Stimulated activated CD8-positive, alpha-beta memory T cell treated with anti-CD3 and anti-CD28 coated beads, Interleukin-7, amount 100 ng/mL, for 1 hour (primary cell): ENCODE data around the gene TOLLIP.

Experiments
- DNase-seq, 2 donors: peaks; one replicate each; pipeline ENCODE4 v3.0.0-alpha.2; 2020; ENCODE audit warnings: low read depth in 2 of 2

The TOLLIP gene

DNA sequence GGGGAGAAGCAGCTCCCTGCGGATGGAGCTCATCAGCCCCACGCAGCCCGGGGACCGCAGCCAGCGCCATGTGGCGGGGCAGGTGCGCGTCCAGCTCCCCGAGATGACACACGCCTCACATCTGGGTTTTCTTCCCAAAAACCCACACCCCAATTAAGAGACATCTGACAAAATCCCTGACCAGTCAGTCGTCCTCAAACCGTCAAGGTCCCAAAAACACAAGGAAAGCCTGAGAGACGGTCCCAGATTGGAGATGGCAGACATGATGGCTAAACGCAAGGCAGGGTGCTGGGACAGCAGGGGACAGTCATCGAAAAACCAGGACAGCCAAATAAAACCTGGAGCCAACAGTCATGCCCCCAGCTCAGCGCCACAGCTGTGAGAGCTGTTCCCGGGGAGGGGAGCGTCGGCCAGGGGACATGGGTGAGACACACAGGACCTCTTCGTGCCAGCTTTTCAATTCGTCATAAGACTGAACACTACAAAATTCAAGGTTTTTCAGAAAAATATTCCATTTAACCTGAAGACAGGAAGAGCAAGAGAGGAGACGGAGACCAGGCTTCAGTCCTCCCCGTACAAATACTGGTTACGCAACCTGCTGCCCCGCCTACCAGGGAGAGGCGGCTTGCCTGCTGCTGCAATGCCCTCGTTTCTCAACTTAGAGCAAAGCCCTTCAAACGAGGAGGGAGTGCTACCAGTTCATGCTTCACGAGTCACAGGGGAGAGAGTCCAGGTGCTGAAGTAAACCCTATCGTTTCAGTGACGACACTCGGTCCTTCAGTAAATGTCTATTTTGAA is 10.5 kb downstream of the TOLLIP start:
- DNase-seq, result no peak

DNA sequence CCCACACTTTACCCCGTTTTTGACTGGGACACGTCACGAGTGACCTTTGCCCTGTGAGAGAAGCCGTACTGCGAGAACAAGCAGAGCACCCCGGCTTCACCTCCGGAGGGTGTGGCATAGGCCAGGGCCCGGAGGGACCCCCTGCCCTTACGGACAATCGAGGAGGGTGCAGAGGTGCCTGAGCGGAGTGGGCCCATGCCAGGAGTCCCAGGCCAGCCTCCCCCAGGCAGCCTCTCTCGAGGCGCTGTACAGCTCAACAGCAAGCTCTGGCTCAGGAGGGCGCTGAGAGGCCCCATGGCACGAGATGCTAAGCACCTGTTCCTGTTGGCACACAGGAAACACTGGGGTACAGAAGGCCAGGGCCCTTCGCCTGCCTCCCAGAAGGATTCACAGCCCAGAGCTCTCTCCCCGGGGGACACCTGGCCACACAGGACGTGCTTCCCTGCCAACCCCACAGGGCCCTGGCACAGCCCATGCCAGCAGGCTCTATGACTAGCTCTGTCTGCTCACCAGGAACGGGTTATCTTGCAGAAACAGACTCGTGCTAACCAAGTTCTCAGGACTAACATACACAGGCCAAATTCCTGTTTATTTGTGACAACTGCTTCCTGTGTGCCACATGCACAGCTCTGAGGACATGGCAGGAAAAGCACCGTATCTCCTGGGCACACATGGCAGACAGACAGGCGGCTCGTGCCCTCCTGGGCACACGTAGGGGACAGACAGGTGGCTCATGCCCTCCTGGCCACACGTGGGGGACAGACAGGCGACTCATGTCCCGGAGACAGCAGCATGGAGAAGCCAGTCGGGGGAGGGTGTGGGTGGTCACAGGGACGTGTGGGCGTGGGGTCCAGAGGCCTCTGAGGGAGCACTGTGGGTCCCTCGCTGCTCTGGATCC is 11.6 kb downstream of the TOLLIP start:
- DNase-seq, result no peak

DNA sequence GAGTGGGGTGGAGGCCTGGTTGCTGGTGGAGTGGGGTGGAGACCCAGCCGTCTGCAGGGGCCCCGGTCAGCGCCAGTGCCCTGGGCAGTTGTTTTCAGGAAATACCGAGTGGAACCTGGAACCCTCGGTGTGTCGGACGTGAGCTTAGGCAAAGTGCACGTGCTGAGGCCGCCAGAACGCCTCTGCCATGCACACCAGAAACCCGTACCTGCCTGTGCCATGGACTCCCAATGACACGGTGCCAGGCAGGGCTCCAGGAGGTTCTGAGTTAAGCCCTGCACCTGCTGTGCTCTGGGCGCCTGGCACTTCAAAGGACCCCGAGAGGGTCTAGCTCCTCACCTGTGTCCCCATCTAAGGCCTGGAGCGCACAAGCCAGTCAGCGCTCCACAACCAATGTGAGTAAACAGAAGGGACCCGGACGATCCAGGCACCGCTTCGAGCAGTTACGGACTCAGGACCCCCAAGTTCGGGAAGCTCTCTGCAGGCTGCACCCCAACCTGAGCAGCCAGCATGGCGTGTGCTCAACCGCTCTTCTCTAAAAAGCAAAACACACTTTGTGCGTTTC is 12.3 kb downstream of the TOLLIP start:
- DNase-seq, result no peak

DNA sequence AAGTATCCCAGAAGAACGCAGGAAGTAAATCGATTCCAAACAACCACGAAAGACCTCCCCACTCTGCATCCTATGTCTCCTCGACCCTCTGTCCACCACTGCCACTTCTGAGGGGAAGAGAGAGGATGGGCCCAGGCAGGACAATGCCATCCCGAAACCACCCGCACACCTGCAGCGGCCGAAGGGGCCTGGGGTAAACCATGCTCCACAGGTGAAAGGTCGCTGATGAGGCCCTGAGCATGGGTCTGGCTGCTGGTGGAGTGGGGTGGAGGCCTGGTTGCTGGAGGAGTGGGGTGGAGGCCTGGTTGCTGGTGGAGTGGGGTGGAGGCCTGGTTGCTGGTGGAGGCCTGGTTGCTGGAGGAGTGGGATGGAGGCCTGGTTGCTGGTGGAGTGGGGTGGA is 13.1 kb downstream of the TOLLIP start:
- DNase-seq, result no peak

DNA sequence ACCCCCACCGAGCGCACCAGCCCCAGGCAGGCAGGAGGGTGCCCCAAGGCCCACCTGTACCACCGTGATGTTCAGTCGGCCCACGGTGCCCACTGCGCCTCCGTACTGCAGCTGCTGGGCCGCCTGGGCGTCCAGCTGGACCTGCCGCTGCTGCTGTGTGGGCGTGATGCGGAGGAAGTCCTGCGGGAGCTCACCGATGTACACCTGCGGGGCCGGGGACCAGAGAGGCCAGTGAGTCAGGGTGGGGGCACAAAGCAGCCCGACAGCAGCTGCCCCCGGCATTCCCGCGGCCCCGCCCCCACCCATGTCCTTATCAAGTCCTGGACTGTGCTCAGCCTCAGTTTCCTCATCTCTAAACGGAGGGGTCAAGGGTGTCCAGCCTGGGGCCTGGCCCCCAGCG is 13.8 kb downstream of the TOLLIP start:
- no peak for DNase-seq

DNA sequence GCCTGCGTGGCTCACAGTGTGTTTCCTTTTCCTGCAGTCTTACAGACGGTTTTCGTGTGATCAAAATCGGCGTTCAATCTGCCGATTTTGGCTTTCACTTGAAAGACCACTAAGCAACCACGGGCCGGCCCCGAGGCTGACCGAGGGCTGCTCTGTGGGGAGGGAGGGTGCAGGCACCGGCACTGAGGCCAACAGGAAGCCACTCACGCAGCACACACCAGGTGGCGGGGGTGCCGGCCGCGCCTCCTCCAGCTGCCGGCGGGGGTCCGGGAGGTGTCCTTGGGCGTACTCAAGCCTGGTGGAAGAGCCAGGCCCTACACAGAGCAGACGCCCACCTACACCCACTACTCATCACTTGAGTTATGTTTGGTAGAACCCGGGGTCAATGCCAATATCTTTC is 14.3 kb downstream of the TOLLIP start:
- no peak for DNase-seq

DNA sequence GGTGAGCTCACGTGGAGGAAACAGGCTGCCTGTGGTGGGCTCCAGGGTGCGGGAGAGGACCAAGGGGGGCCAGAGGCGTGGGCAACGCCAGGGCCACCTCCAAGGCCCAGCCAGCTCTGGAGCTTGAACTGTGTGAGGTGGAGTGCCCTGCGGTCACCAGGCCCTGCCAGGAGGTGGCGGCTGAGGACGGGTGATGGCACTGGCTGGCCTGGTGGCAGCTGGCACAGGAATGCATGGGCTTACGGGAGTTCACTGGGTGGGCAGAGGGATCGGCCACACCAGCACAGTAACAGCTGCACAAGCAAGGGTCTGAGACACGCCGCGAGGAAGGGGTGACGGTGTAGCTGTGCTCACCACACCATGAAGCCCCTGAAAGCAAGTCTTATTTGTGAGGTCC is 15.8 kb downstream of the TOLLIP start:
- DNase-seq, result no peak

DNA sequence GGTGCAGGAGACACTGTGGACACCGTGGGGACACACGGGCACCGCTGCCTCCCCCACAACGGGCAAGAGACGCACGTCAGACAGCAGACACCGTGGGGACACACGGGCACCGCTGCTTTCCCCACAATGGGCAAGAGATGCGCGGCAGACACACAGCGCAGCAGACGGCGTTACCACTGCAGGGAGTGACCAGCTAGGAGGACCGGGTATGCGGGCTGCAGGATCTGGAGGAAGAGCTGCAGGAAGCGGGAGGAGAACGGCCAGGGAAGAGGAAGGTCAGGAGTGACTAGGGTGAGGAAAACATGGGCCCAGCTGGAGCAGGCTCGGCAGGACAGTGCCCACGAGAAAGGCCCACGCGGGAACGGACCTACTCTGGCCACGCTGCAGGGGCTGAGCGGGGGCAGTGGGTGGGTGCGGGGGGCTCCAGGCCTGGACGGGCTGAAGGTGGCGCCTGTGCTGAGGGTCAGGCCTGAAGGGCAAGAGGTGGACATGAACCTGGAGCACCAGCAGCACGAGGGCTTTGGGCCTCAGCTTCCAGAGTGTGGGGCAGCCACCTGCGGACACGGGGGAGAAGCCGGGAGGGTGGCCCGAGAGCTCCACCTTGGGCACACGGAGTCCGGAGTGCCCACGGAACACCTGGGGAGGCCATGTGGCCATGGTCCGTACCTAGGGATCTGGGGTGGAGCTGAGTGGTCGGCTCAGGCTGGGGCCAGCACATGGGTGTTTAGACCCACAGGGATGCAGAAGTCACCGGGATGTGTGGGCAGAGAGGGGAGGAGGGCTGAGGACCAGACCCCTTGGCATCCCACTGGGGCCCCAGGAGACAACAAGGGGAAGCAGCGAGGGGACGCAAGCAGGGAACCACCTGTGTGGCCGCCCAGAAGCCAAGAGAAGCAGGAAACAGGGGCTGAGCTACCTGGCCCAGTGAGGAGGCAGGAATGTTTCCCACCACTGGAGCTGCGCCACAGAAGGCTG is 16.5 kb downstream of the TOLLIP start:
- DNase-seq, result no peak

DNA sequence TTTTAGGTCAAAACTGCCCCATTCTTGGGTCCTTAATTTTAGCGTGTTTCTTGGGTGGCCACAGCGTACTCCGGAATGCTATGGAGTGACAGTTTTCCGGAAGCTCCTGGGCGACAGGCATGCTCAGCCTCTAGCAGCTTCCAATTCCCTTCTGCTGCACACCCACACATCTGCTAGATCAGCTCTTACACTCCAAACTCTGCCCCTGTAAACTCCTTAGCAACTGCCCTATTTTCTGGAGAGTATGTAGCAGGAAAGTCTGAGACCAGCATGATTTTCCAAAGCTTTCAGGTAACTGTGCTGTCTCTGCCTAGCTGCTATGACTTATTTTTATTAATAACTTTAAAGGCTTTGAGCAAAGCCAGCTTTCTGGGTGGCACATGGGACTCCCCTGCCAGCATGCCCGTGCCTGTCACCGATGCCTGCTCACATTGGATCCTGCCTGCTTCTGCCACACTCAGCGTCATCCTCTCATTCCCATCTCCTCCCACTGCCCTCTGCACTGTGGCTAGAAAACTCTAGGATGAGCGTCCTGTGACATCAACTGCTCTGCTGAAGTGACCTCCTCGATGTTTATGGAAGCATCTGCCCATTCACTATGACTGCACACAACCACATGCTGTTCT is 17.3 kb downstream of the TOLLIP start:
- DNase-seq, result no peak

DNA sequence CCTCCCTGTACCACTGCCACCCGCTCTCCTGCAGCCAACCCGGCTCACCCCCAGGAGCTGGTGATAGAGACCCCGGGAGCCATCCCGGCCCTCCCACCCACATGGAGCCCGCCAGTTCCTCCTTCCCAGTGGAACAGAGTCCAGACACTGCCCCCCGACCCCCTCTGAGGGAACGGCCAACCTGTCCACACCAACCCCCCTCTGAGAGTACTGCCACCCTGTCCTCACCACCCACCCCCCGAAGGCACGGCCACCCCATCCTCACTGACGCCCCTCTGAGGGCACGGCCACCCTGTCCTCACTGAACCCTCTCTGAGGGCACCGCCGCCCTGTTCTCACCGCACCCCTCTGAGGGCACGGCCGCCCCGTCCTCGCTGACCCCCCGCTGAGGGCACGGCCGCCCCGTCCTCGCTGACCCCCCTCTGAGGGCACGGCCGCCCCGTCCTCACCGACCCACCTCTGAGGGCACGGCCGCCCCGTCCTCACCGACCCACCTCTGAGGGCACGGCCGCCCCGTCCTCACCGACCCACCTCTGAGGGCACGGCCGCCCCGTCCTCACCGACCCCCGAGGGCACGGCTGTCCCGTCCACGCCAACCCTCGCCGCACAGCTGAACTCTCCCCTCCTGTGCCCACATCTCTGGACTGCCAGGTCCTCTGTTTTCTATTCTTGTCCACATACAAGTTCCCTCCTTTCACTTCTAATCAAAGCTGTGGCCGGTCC is 18.0 kb downstream of the TOLLIP start:
- DNase-seq, result no peak

DNA sequence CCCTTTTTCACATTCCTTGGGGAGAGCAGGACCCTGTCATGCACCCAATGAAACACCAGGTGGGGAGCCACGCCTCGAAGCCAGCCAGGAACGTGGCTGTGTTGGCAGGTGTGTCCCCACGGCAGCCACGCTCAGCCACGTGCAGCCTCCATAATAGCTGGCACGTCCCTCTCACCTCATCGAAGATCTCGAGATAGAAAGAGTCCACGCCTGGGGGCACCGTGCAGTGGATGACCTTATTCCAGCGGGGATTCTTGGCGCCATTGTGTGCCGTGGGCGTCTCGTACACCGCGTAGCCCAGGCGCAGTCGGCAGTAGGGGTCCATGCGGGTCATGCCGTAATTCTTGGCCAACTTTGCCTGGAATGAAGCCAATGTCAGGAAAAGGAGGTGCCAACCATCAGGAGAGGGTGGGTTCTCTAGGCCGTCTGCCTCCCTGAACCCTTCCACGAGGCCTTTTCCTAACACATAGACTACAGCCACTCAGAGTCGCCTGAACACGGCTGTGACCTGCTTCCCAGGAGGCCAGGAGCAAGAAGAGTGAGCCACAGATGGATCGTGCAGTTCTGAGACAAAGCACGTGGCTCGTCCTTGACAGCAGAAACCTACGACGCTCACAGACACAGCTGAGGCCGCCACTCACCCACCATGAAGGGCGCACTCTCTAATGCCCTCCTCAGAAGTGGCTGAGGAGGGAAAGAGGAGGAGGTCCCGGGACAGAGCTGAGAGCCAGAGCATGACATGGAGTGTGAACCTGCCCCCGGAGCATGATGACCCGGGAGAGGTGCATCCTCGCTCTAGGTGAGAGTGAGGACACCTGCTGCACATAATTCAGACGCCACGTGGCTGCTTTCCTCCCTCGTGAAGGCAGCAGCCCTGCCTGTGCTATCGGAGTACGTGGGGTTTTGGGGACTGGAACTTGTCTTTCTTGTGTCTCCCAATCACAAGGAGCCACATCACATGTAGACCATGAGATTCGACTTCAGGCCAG is 19.1 kb downstream of the TOLLIP start:
- DNase-seq, result no peak

DNA sequence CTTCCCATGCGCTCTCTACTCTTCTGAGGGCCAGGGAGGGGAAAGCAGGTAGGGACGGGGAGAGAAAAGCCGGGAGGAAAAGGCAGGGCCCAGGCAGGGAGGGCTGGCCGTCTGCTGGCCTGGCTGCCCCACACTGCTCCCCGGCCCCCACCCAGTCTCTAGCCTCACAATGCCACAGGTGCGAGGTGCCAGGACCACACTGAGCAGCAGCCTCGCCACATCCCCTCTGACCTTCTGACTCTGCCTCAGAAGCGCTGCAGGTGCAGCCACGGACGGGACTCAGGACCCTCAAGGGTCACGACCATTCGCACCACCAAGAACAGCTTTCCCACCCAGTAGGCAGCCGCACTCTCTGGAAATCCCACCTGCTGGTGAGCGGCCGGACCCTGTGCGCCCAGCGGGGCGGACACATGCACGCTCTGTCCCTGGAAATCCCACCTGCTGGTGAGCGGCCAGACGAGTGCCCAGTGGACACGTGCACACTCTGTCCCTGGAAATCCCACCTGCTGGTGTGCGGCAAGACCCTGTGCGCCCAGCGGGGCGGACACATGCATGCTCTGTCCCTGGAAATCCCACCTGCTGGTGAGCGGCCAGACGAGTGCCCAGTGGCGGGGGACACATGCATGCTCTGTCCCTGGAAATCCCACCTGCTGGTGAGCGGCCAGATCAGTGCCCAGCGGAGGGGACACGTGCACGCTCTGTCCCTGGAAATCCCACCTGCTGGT is 20.1 kb downstream of the TOLLIP start:
- DNase-seq, result no peak

DNA sequence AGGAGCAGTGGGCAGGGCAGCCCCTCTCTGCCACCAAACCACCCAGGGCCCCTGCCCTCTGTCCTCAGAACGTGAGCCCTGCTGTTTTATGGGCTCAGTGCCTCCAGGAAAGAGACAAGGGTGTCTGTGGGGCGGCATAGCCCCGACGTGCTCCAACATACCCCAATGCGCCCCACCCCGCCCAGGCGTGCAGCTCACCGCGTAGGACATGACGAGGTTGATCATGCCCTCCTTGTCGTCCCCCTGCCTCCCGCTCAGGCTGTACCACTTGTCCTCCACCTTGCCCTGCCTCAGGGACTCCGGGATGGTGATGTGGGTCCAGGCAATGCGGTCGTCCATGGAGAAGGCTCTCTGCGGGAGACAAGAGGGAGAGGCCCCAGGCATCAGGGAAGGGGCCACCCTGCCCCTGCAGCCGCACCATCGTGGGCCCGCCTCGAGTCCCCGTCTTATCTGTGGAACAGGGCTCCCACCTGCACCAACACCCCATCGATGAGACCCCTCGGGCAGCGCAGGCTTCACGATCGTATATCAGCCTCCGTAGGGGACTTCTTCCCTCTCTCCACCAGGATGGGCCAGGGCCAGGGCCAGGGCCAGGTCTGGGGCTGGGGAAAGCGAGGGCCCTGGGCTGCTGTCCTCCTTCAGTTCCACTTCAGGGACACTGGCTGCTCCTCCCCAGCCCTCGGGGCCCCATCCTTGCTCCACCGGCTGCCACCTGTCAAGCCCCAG is 20.8 kb downstream of the TOLLIP start:
- no peak for DNase-seq

DNA sequence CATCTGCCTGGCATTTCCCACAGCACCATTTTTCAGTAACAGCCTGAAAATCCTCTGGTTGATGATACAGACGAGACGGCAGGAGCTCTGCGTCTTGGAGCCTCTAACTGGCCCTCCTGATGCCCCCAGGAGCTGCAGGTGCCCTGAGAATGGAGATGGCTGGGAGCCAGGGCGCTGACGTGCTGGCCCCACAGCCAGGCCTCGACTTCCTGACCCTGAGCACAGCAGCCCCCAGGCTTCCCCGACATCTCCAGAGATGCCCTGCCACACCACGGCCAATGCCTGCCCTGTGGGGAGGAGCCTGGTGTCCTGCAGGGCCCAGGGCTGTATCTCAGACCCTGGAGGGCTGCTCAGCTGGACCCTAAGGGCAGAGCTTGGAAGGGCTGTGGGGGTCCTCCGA is 21.5 kb downstream of the TOLLIP start:
- DNase-seq, result no peak

DNA sequence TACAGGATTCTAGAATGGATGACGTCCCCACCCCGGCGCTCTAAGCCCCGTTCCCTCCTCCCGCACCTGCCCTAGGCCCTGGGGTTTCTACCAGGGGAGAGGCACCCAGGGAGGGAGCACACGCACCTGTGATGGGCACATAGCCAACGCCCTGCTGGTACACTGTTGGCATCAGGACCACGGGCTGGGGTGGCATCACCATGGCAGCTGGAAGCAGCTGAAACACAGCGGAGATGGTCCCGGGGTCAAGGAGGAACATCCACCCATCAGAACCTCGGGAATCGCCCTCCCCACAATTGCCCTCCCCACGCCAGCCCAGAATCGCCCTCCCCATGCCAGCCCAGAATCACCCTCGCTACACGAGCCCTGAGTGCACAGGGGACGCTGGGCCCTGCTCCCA is 23.6 kb downstream of the TOLLIP start:
- DNase-seq, result no peak

DNA sequence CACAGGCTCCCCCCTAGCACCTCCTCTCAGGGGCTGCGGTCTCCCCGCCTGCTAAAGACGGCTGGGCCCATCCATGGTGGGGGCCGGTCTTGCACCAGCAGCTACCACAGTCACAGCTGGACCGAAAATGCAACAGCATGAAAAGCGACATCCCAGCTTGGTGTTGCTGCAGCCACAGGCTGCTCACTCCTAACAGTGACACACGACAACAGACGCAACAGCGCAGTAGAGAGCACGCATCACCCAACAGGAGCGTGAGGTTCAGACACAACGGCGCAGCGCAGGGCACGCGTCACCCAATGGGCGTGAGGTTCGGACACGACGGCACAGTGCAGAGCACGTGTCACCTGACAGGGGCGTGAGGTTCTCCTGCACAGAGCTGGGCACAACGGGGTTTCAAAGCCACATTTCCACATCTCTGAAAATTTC is 24.1 kb downstream of the TOLLIP start:
- no peak for DNase-seq

DNA sequence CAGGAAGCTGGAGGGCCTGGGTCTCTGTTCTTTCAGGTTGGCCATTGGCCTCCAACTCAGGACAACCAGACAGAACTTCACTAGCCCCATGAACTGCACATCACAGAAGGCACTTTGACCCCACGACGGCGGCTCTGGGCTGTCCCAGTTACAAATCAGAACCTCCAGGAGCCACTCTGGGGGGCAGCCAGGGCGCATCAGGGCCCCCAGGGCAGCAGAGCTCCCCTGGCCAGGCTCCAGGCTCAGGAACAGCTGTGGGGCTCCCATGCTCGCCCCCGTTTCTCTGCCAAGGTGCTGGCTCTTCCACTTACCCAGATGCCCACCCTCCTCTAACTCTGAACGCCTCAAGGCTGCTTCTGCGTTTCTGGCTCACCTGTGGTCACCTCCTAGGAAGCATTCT is 25.5 kb downstream of the TOLLIP start:
- no peak for DNase-seq

DNA sequence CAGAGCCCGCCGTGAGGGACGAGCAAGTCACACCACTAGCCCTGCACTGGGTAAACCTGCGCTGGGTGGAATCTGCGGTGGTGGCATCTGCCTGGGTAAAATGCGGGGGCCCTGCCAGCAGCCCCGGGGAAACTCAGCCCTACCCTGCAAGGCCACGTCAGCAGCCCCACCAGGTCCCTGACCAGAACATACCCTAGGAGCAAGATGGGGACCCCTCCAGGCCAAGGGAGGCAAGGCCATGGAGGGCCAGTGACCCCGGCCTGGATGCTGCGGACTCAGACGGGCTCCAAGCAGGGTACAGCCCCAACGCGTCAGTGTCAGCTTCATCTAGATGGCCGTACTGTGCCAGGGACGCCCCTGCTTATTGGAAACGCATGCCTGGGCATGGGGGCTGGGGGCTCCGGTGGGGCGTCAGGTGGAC is 26.3 kb downstream of the TOLLIP start:
- no peak for DNase-seq
